ENCODE measurements around the gene ECI2.
"Not testable (repeated sequence)": the region's sequence is repeated elsewhere in the genome, so short reads cannot be mapped to it uniquely, and the experiment has no call there.

Gene ECI2

GRCh38 chr6:4138186-4138585 lies 2.8 kb upstream of the ECI2 start:
- DNase-seq = no peak

GRCh38 chr6:4136354-4136831 lies 1.0 kb upstream of the ECI2 start:
- DNase-seq = no peak

- peak; percentile 81 for DNase-seq
Observed at GRCh38 chr6:4135665-4136353, 434 bp upstream of the ECI2 start.

GRCh38 chr6:4133941-4134838 lies 1.2 kb downstream of the ECI2 start:
- no peak for DNase-seq

- no peak for DNase-seq
Observed at GRCh38 chr6:4130357-4130987, 4.9 kb downstream of the ECI2 start.

- no peak for DNase-seq
Observed at GRCh38 chr6:4129446-4129845, 5.9 kb downstream of the ECI2 start.

- no peak for DNase-seq
Observed at GRCh38 chr6:4128748-4129147, 6.6 kb downstream of the ECI2 start.

- DNase-seq = no peak
Observed at GRCh38 chr6:4128072-4128471, 7.3 kb downstream of the ECI2 start.

GRCh38 chr6:4125933-4126864 lies 9.2 kb downstream of the ECI2 start:
- no peak for DNase-seq

- DNase-seq = no peak
Observed at GRCh38 chr6:4125500-4125899, 9.9 kb downstream of the ECI2 start.

GRCh38 chr6:4124351-4124750 lies 11.0 kb downstream of the ECI2 start:
- no peak for DNase-seq

GRCh38 chr6:4115741-4116140 lies 19.6 kb downstream of the ECI2 start:
- DNase-seq = no peak

GRCh38 chr6:4114123-4114522 lies 21.3 kb downstream of the ECI2 start:
- DNase-seq = no peak

GRCh38 chr6:4113649-4114048 lies 21.7 kb downstream of the ECI2 start:
- DNase-seq = no peak

GRCh38 chr6:4112366-4112765 lies 23.0 kb downstream of the ECI2 start:
- no peak for DNase-seq

GRCh38 chr6:4109363-4109815 lies 26.0 kb downstream of the ECI2 start:
- DNase-seq = not testable (repeated sequence)

GRCh38 chr6:4108561-4109093 lies 26.7 kb downstream of the ECI2 start:
- no peak for DNase-seq

- DNase-seq = no peak
Observed at GRCh38 chr6:4107873-4108272, 27.5 kb downstream of the ECI2 start.

GRCh38 chr6:4105980-4106536 lies 29.3 kb downstream of the ECI2 start:
- DNase-seq = no peak

GRCh38 chr6:4103929-4104328 lies 31.4 kb downstream of the ECI2 start:
- DNase-seq = no peak

GRCh38 chr6:4102687-4103244 lies 32.6 kb downstream of the ECI2 start:
- DNase-seq = peak; percentile 80
